Stimulated activated naive B cell treated with anti-CD40 and anti-IgM and Interleukin-4, amounts not matched to agents 10 μg/mL and 1 μg/mL and 100 μg/mL, for 72 hours (primary cell): ENCODE data around the gene CES3.

Experiments used
- ATAC-seq, 2 donors: fragments of 150-1000 bp; cut with Tn5 transposase; replicated peaks; 2 replicates each; pipeline ENCODE4 v1.10.0; 2021; ENCODE audit warnings: moderate library complexity in 1 of 2
- DNase-seq: peaks from one replicate; pipeline ENCODE4 v3.0.0; 2021
- H3K27ac Mint-ChIP-seq: one replicate; pipeline ENCODE4 v1.8.0; 2022; ENCODE audit warnings: mild to moderate bottlenecking, mixed read lengths
- H3K27me3 Mint-ChIP-seq, 2 donors: one replicate each; pipeline ENCODE4 v1.8.0; 2022; ENCODE audit warnings: mixed read lengths in 2 of 2
- H3K36me3 Mint-ChIP-seq, 2 donors: one replicate each; pipeline ENCODE4 v1.8.0; 2022; ENCODE audit warnings: mixed read lengths in 2 of 2, mild to moderate bottlenecking in 1 of 2
- H3K4me1 Mint-ChIP-seq, 2 donors: one replicate each; pipeline ENCODE4 v1.8.0; 2022; ENCODE audit warnings: mixed read lengths in 2 of 2, mild to moderate bottlenecking in 1 of 2
- H3K4me3 Mint-ChIP-seq, 2 donors: one replicate each; pipeline ENCODE4 v1.8.0; 2022; ENCODE audit warnings: mild to moderate bottlenecking in 2 of 2, mixed read lengths in 2 of 2, moderate library complexity in 1 of 2
- H3K9me3 Mint-ChIP-seq, 2 donors: one replicate each; pipeline ENCODE4 v1.8.0; 2022; ENCODE audit warnings: mixed read lengths in 2 of 2, mild to moderate bottlenecking in 1 of 2

Gene CES3

GRCh38 chr16:66961065-66961744 is at the start of gene CES3:
TSS of gene CES3 (plus strand) at chr16:66961266. CDS start at chr16:66961308, 42 bp downstream.
- Mint-ChIP-seq H3K4me3 (peak within 1 kb of the TSS; percentile 49 to 68), H3K27me3 (peaks cover 22 to 30% of the 10 kb centered on the region in 2 donors), H3K4me1 (peaks cover 12 to 22% of the 10 kb centered on the region in 2 donors), H3K9me3 (no peaks in the 10 kb centered on the region), H3K36me3 (no peaks in the 10 kb centered on the region), H3K27ac (peak within 1 kb of the TSS; percentile 9)
- ATAC-seq (peak; percentile 91 to 96), DNase-seq (peak; percentile 46)

GRCh38 chr16:66911801-66912200 is 49.3 kb upstream of the CES3 start:
- ATAC-seq: no peak
- no peaks in the 10 kb centered on the region for H3K9me3 Mint-ChIP-seq
- H3K27ac Mint-ChIP-seq: no peak overlapping the region
- H3K4me1 Mint-ChIP-seq: no peaks in the 10 kb centered on the region
- H3K4me3 Mint-ChIP-seq: no peak overlapping the region
- no peaks in the 10 kb centered on the region for H3K36me3 Mint-ChIP-seq
- H3K27me3 Mint-ChIP-seq: peaks cover 16 to 39% of the 10 kb centered on the region in 2 donors
- no peak for DNase-seq

- Mint-ChIP-seq H3K27ac (no peak overlapping the region), H3K4me3 (no peak overlapping the region), H3K4me1 (no peaks in the 10 kb centered on the region), H3K9me3 (no peaks in the 10 kb centered on the region), H3K27me3 (peaks cover 17 to 31% of the 10 kb centered on the region in 2 donors), H3K36me3 (no peaks in the 10 kb centered on the region)
- ATAC-seq (no peak), DNase-seq (no peak)
These were observed 48.0 kb upstream of the CES3 start for GRCh38 chr16:66913081-66913480.

- DNase-seq (no peak), ATAC-seq (no peak)
- Mint-ChIP-seq H3K27ac (no peak overlapping the region), H3K4me3 (no peak overlapping the region), H3K9me3 (no peaks in the 10 kb centered on the region), H3K36me3 (no peaks in the 10 kb centered on the region), H3K27me3 (peaks cover 20 to 31% of the 10 kb centered on the region in 2 donors), H3K4me1 (no peaks in the 10 kb centered on the region)
These were observed 47.4 kb upstream of the CES3 start for GRCh38 chr16:66913711-66914110.

- Mint-ChIP-seq H3K36me3 (no peaks in the 10 kb centered on the region), H3K4me1 (no peaks in the 10 kb centered on the region), H3K9me3 (no peaks in the 10 kb centered on the region), H3K27me3 (peaks cover 25 to 38% of the 10 kb centered on the region in 2 donors), H3K4me3 (no peak overlapping the region), H3K27ac (no peak overlapping the region)
- ATAC-seq (no peak), DNase-seq (no peak)
These were observed 46.5 kb upstream of the CES3 start for GRCh38 chr16:66914541-66914940.

- Mint-ChIP-seq H3K4me1 (no peaks in the 10 kb centered on the region), H3K27ac (no peak overlapping the region), H3K9me3 (no peaks in the 10 kb centered on the region), H3K36me3 (no peaks in the 10 kb centered on the region), H3K27me3 (peaks cover 20 to 40% of the 10 kb centered on the region in 2 donors), H3K4me3 (no peak overlapping the region)
- ATAC-seq (no peak), DNase-seq (no peak)
These were observed 46.0 kb upstream of the CES3 start for GRCh38 chr16:66915041-66915440.

- Mint-ChIP-seq H3K27me3 (peaks cover 22 to 46% of the 10 kb centered on the region in 2 donors), H3K36me3 (no peaks in the 10 kb centered on the region), H3K4me3 (no peak overlapping the region), H3K27ac (no peak overlapping the region), H3K9me3 (no peaks in the 10 kb centered on the region), H3K4me1 (no peaks in the 10 kb centered on the region)
- DNase-seq: no peak
- ATAC-seq: no peak
These were observed 44.5 kb upstream of the CES3 start for GRCh38 chr16:66916518-66916917.

GRCh38 chr16:66917741-66918140 is 43.3 kb upstream of the CES3 start:
- no peak overlapping the region for H3K27ac Mint-ChIP-seq
- ATAC-seq (no peak), DNase-seq (no peak)
- H3K4me3 Mint-ChIP-seq: no peak overlapping the region
- H3K27me3 Mint-ChIP-seq: peaks cover 21 to 39% of the 10 kb centered on the region in 2 donors
- H3K36me3 Mint-ChIP-seq: no peaks in the 10 kb centered on the region
- no peaks in the 10 kb centered on the region for H3K4me1 Mint-ChIP-seq
- H3K9me3 Mint-ChIP-seq: no peaks in the 10 kb centered on the region

- Mint-ChIP-seq H3K36me3 (no peaks in the 10 kb centered on the region), H3K27me3 (peaks cover 26 to 45% of the 10 kb centered on the region in 2 donors), H3K4me1 (peaks cover 4 to 5% of the 10 kb centered on the region in 2 donors), H3K4me3 (peak overlapping the region in 1 of 2 donors; percentile 14), H3K27ac (no peak overlapping the region), H3K9me3 (no peaks in the 10 kb centered on the region)
- ATAC-seq (no peak), DNase-seq (no peak)
These were observed 42.7 kb upstream of the CES3 start for GRCh38 chr16:66918355-66918754.

- H3K27me3 Mint-ChIP-seq: peaks cover 33 to 51% of the 10 kb centered on the region in 2 donors
- ATAC-seq (no peak), DNase-seq (no peak)
- H3K27ac Mint-ChIP-seq: no peak within 1 kb of the TSS
- no peaks in the 10 kb centered on the region for H3K9me3 Mint-ChIP-seq
- no peaks in the 10 kb centered on the region for H3K36me3 Mint-ChIP-seq
- peaks cover 11 to 12% of the 10 kb centered on the region in 2 donors for H3K4me1 Mint-ChIP-seq
- H3K4me3 Mint-ChIP-seq: peak within 1 kb of the TSS in 1 of 2 donors; percentile 14
These were observed 42.1 kb upstream of the CES3 start, which contains the start of gene CDH16 for GRCh38 chr16:66918803-66919568. TSS of gene CDH16 (minus strand) at chr16:66918885. CDS start at chr16:66918065, 820 bp downstream.

- ATAC-seq (no peak), DNase-seq (no peak)
- H3K36me3 Mint-ChIP-seq: no peaks in the 10 kb centered on the region
- H3K9me3 Mint-ChIP-seq: no peaks in the 10 kb centered on the region
- peaks cover 13 to 17% of the 10 kb centered on the region in 2 donors for H3K4me1 Mint-ChIP-seq
- peaks cover 31 to 58% of the 10 kb centered on the region in 2 donors for H3K27me3 Mint-ChIP-seq
- no peak overlapping the region for H3K4me3 Mint-ChIP-seq
- no peak overlapping the region for H3K27ac Mint-ChIP-seq
These were observed 41.3 kb upstream of the CES3 start for GRCh38 chr16:66919569-66920298.

- no peak for ATAC-seq
- H3K4me1 Mint-ChIP-seq: peaks cover 14 to 20% of the 10 kb centered on the region in 2 donors
- no peak for DNase-seq
- no peaks in the 10 kb centered on the region for H3K9me3 Mint-ChIP-seq
- H3K27me3 Mint-ChIP-seq: peaks cover 32 to 56% of the 10 kb centered on the region in 2 donors
- no peak overlapping the region for H3K4me3 Mint-ChIP-seq
- H3K27ac Mint-ChIP-seq: no peak overlapping the region
- H3K36me3 Mint-ChIP-seq: no peaks in the 10 kb centered on the region
These were observed 40.8 kb upstream of the CES3 start for GRCh38 chr16:66920299-66920590.

GRCh38 chr16:66920924-66921680 is 40.0 kb upstream of the CES3 start:
- H3K27me3 Mint-ChIP-seq: peaks cover 40 to 59% of the 10 kb centered on the region in 2 donors
- no peak overlapping the region for H3K27ac Mint-ChIP-seq
- no peaks in the 10 kb centered on the region for H3K9me3 Mint-ChIP-seq
- ATAC-seq (no peak), DNase-seq (no peak)
- H3K36me3 Mint-ChIP-seq: no peaks in the 10 kb centered on the region
- H3K4me1 Mint-ChIP-seq: peaks cover 20 to 28% of the 10 kb centered on the region in 2 donors
- no peak overlapping the region for H3K4me3 Mint-ChIP-seq
